ENCODE measurements around the gene FNDC4.

- no peak for TF ChIP-seq POLR2A (IDR thresholded peaks at IDR 0.05)
- TF ChIP-seq, protein P1, sequence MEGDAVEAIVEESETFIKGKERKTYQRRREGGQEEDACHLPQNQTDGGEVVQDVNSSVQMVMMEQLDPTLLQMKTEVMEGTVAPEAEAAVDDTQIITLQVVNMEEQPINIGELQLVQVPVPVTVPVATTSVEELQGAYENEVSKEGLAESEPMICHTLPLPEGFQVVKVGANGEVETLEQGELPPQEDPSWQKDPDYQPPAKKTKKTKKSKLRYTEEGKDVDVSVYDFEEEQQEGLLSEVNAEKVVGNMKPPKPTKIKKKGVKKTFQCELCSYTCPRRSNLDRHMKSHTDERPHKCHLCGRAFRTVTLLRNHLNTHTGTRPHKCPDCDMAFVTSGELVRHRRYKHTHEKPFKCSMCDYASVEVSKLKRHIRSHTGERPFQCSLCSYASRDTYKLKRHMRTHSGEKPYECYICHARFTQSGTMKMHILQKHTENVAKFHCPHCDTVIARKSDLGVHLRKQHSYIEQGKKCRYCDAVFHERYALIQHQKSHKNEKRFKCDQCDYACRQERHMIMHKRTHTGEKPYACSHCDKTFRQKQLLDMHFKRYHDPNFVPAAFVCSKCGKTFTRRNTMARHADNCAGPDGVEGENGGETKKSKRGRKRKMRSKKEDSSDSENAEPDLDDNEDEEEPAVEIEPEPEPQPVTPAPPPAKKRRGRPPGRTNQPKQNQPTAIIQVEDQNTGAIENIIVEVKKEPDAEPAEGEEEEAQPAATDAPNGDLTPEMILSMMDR (IDR thresholded peaks at IDR 0.05), result no peak
Measured at GRCh38 chr2:27506587-27506986, 11.6 kb upstream of the FNDC4 start.

All from uterus (tissue), 2 donors.